Activated CD8-positive, alpha-beta memory T cell treated with anti-CD3 and anti-CD28 coated beads, Interleukin-2, amount 50 U/mL, for 24 hours (primary cell): ENCODE results near the gene HOOK1.
"Not testable (repeated sequence)": the region's sequence is repeated elsewhere in the genome, so short reads cannot be mapped to it uniquely, and the experiment has no call there.

Experiments
- DNase-seq: peaks from one replicate; pipeline ENCODE4 v3.0.0-alpha.2; 2020; ENCODE audit errors: extremely low read depth

Gene HOOK1

GRCh38 chr1:59819566-59820438, 5.1 kb downstream of the HOOK1 start:
- DNase-seq: no peak

- DNase-seq: no peak
These were observed 12.4 kb downstream of the HOOK1 start for GRCh38 chr1:59827055-59827643.

GRCh38 chr1:59828160-59828559, 13.4 kb downstream of the HOOK1 start:
- DNase-seq: no peak

- DNase-seq: no peak
These were observed 16.8 kb downstream of the HOOK1 start for GRCh38 chr1:59831529-59831928.

- no peak for DNase-seq
These were observed 18.3 kb downstream of the HOOK1 start for GRCh38 chr1:59833022-59833421.

GRCh38 chr1:59833991-59834390, 19.2 kb downstream of the HOOK1 start:
- no peak for DNase-seq

- DNase-seq: not testable (repeated sequence)
These were observed 23.1 kb downstream of the HOOK1 start for GRCh38 chr1:59837857-59838256.

GRCh38 chr1:59845091-59845490, 30.3 kb downstream of the HOOK1 start:
- no peak for DNase-seq

- DNase-seq: no peak
These were observed 31.6 kb downstream of the HOOK1 start for GRCh38 chr1:59846209-59846894.

- no peak for DNase-seq
These were observed 32.1 kb downstream of the HOOK1 start for GRCh38 chr1:59846895-59847282.

- DNase-seq: no peak
These were observed 37.4 kb downstream of the HOOK1 start for GRCh38 chr1:59852117-59852516.

- DNase-seq: not testable (repeated sequence)
These were observed 40.5 kb downstream of the HOOK1 start for GRCh38 chr1:59855297-59855696.

GRCh38 chr1:59856725-59857338, 42.1 kb downstream of the HOOK1 start:
- no peak for DNase-seq

- no peak for DNase-seq
These were observed 43.1 kb downstream of the HOOK1 start for GRCh38 chr1:59857679-59858354.

GRCh38 chr1:59866462-59866861, 51.7 kb downstream of the HOOK1 start:
- no peak for DNase-seq

- no peak for DNase-seq
These were observed 57.0 kb downstream of the HOOK1 start for GRCh38 chr1:59871746-59872145.

- DNase-seq: no peak
These were observed 62.4 kb downstream of the HOOK1 start for GRCh38 chr1:59877108-59877682.

GRCh38 chr1:59878370-59878769, 63.6 kb downstream of the HOOK1 start:
- DNase-seq: no peak

GRCh38 chr1:59879574-59879973, 64.8 kb downstream of the HOOK1 start:
- peak; percentile 14 for DNase-seq

GRCh38 chr1:59879996-59880505, 65.3 kb downstream of the HOOK1 start:
- no peak for DNase-seq

- DNase-seq: no peak
These were observed 66.0 kb downstream of the HOOK1 start for GRCh38 chr1:59880735-59881134.
